Measurements from ENCODE around the gene MAPK9. TPM values are rescaled to one million over a fixed set of nuclear protein-coding genes. Genes with fewer than 3 reads are reported as not detected.

The MAPK9 gene
- total RNA-seq (10 to 100 TPM; 25.7 to 41.4 (median 31.2) TPM), polyA plus RNA-seq (10 to 100 TPM; 14.7 to 18.0 TPM), total RNA-seq (35.3 reads per million, percentile 63 among the genes with 10 or more reads in this experiment)

GRCh38 chr5:180291943-180292831 is at the start of gene MAPK9:
MAPK9 (minus strand) TSS chr5:180292083; CDS start chr5:180280561, 11,522 bp downstream.
- Mint-ChIP-seq H3K27ac (peak within 1 kb of the TSS; percentile 96 to 100 (median 99)), H3K36me3 (peaks cover 0 to 14% (median under 1%) of the 10 kb centered on the region in 5 donors), H3K27me3 (no peaks in the 10 kb centered on the region), H3K9me3 (peaks cover 0 to 6% (median 0%) of the 10 kb centered on the region in 11 donors), H3K4me1 (peaks cover 31 to 75% (median 58%) of the 10 kb centered on the region in 7 donors), H3K4me3 (peak within 1 kb of the TSS; percentile 90 to 100 (median 98))
- peak; percentile 85 for ATAC-seq
- peaks cover 15 to 17% of the 10 kb centered on the region in 2 donors for H3K4me1 ChIP-seq (ENCODE audit: control insufficient read depth in 2 of 2, insufficient read depth in 2 of 2, low read length in 2 of 2)
- CTCF ChIA-PET = interaction anchor here (1.1 to 5.0 kb wide), 4 partner anchors 13 to 36 kb away, joined by 5 to 72 read pairs (median 19); no protein-coding TSS in a partner anchor
- POLR2A ChIA-PET = interaction anchor here (4.7 kb wide), 1 partner anchor 23 kb away, joined by 39 read pairs; no protein-coding TSS in a partner anchor
- no peaks in the 10 kb centered on the region for H3K36me3 ChIP-seq (ENCODE audit: control insufficient read depth in 2 of 3, insufficient read depth in 3 of 3, low read length in 3 of 3)
- H3K4me3 ChIP-seq (ENCODE audit: low read length) = peak within 1 kb of the TSS; percentile 79
- no peaks in the 10 kb centered on the region for H3K27me3 ChIP-seq (ENCODE audit: control insufficient read depth in 2 of 2, insufficient read depth in 2 of 2, low read length in 2 of 2)
- peak within 1 kb of the TSS; percentile 96 for H3K27ac ChIP-seq (ENCODE audit: low read depth, low read length)
- DNase-seq = peak; percentile 82 to 92 (median 86)
- intact Hi-C loops (cut with micrococcal nuclease) = loop anchor here (1.0 to 10.0 kb wide), 6 partner anchors 61 to 669 kb away; partner anchors contain the start of genes CNOT6 (in 1 of the 2), GFPT2 (in 1 of the 2), HNRNPH1 (in 1 of the 2) and MRNIP (in 1 of the 2)
- H3K9me3 ChIP-seq (ENCODE audit: control insufficient read depth in 2 of 3, low read length in 3 of 3) = no peaks in the 10 kb centered on the region

GRCh38 chr5:180341595-180341994 is 49.7 kb upstream of the MAPK9 start:
- no peaks in the 10 kb centered on the region for H3K4me1 Mint-ChIP-seq
- H3K4me3 Mint-ChIP-seq = no peak overlapping the region
- no peaks in the 10 kb centered on the region for H3K36me3 Mint-ChIP-seq
- Histone ChIP-seq H3K36me3 (ENCODE audit: control insufficient read depth in 2 of 3, insufficient read depth in 3 of 3, low read length in 3 of 3) (no peaks in the 10 kb centered on the region), H3K9me3 (ENCODE audit: control insufficient read depth in 2 of 3, low read length in 3 of 3) (no peaks in the 10 kb centered on the region), H3K4me3 (ENCODE audit: low read length) (no peak overlapping the region), H3K4me1 (ENCODE audit: control insufficient read depth in 2 of 2, insufficient read depth in 2 of 2, low read length in 2 of 2) (no peaks in the 10 kb centered on the region), H3K27ac (ENCODE audit: low read depth, low read length) (no peak overlapping the region), H3K27me3 (ENCODE audit: control insufficient read depth in 2 of 2, insufficient read depth in 2 of 2, low read length in 2 of 2) (no peaks in the 10 kb centered on the region)
- H3K27ac Mint-ChIP-seq = no peak overlapping the region
- peaks cover 9 to 20% (median 14%) of the 10 kb centered on the region in 5 donors for H3K27me3 Mint-ChIP-seq
- DNase-seq (no peak), ATAC-seq (no peak)
- intact Hi-C loops (cut with micrococcal nuclease) = no loop called here
- peaks cover 0 to 1% (median 0%) of the 10 kb centered on the region in 11 donors for H3K9me3 Mint-ChIP-seq
- ChIA-PET POLR2A (no interaction called here), CTCF (interaction anchor here (0.6 kb wide), 1 partner anchor 13 kb away, joined by 3 read pairs; no protein-coding TSS in a partner anchor)

- Mint-ChIP-seq H3K9me3 (peaks cover 0 to 1% (median 0%) of the 10 kb centered on the region in 11 donors), H3K4me1 (no peaks in the 10 kb centered on the region), H3K27me3 (peaks cover 9 to 14% (median 12%) of the 10 kb centered on the region in 5 donors), H3K36me3 (no peaks in the 10 kb centered on the region), H3K4me3 (no peak overlapping the region), H3K27ac (no peak overlapping the region)
- Histone ChIP-seq H3K9me3 (ENCODE audit: control insufficient read depth in 2 of 3, low read length in 3 of 3) (no peaks in the 10 kb centered on the region), H3K27ac (ENCODE audit: low read depth, low read length) (no peak overlapping the region), H3K36me3 (ENCODE audit: control insufficient read depth in 2 of 3, insufficient read depth in 3 of 3, low read length in 3 of 3) (no peaks in the 10 kb centered on the region), H3K4me3 (ENCODE audit: low read length) (no peak overlapping the region), H3K4me1 (ENCODE audit: control insufficient read depth in 2 of 2, insufficient read depth in 2 of 2, low read length in 2 of 2) (no peaks in the 10 kb centered on the region), H3K27me3 (ENCODE audit: control insufficient read depth in 2 of 2, insufficient read depth in 2 of 2, low read length in 2 of 2) (no peaks in the 10 kb centered on the region)
- no peak for DNase-seq
- intact Hi-C loops (cut with micrococcal nuclease) = no loop called here
- no peak for ATAC-seq
- CTCF ChIA-PET = no interaction called here
- POLR2A ChIA-PET = no interaction called here
These were observed 49.0 kb upstream of the MAPK9 start for GRCh38 chr5:180340856-180341255.

GRCh38 chr5:180339583-180340183 is 47.8 kb upstream of the MAPK9 start:
- intact Hi-C loops (cut with micrococcal nuclease) = no loop called here
- no peaks in the 10 kb centered on the region for H3K36me3 Mint-ChIP-seq
- Histone ChIP-seq H3K4me1 (ENCODE audit: control insufficient read depth in 2 of 2, insufficient read depth in 2 of 2, low read length in 2 of 2) (no peaks in the 10 kb centered on the region), H3K27ac (ENCODE audit: low read depth, low read length) (no peak overlapping the region), H3K36me3 (ENCODE audit: control insufficient read depth in 2 of 3, insufficient read depth in 3 of 3, low read length in 3 of 3) (no peaks in the 10 kb centered on the region), H3K27me3 (ENCODE audit: control insufficient read depth in 2 of 2, insufficient read depth in 2 of 2, low read length in 2 of 2) (no peaks in the 10 kb centered on the region), H3K9me3 (ENCODE audit: control insufficient read depth in 2 of 3, low read length in 3 of 3) (no peaks in the 10 kb centered on the region), H3K4me3 (ENCODE audit: low read length) (no peak overlapping the region)
- H3K27me3 Mint-ChIP-seq = peaks cover 9 to 13% (median 12%) of the 10 kb centered on the region in 5 donors
- H3K27ac Mint-ChIP-seq = peak overlapping the region in 1 of 9 donors; percentile 74
- CTCF ChIA-PET = no interaction called here
- DNase-seq (no peak), ATAC-seq (no peak)
- H3K9me3 Mint-ChIP-seq = peaks cover 0 to 1% (median 0%) of the 10 kb centered on the region in 11 donors
- H3K4me1 Mint-ChIP-seq = no peaks in the 10 kb centered on the region
- H3K4me3 Mint-ChIP-seq = no peak overlapping the region
- POLR2A ChIA-PET = no interaction called here

GRCh38 chr5:180338001-180338707 is 46.3 kb upstream of the MAPK9 start:
- H3K4me1 ChIP-seq (ENCODE audit: control insufficient read depth in 2 of 2, insufficient read depth in 2 of 2, low read length in 2 of 2) = no peaks in the 10 kb centered on the region
- H3K36me3 ChIP-seq (ENCODE audit: control insufficient read depth in 2 of 3, insufficient read depth in 3 of 3, low read length in 3 of 3) = no peaks in the 10 kb centered on the region
- ChIA-PET POLR2A (no interaction called here), CTCF (no interaction called here)
- Mint-ChIP-seq H3K9me3 (peaks cover 0 to 2% (median 0%) of the 10 kb centered on the region in 11 donors), H3K4me3 (no peak overlapping the region), H3K27ac (no peak overlapping the region), H3K36me3 (no peaks in the 10 kb centered on the region), H3K27me3 (peaks cover 9 to 17% (median 15%) of the 10 kb centered on the region in 5 donors), H3K4me1 (no peaks in the 10 kb centered on the region)
- H3K9me3 ChIP-seq (ENCODE audit: control insufficient read depth in 2 of 3, low read length in 3 of 3) = no peaks in the 10 kb centered on the region
- H3K4me3 ChIP-seq (ENCODE audit: low read length) = no peak overlapping the region
- intact Hi-C loops (cut with micrococcal nuclease) = no loop called here
- H3K27ac ChIP-seq (ENCODE audit: low read depth, low read length) = no peak overlapping the region
- no peak for DNase-seq
- ATAC-seq = no peak
- no peaks in the 10 kb centered on the region for H3K27me3 ChIP-seq (ENCODE audit: control insufficient read depth in 2 of 2, insufficient read depth in 2 of 2, low read length in 2 of 2)

- no peaks in the 10 kb centered on the region for H3K27me3 ChIP-seq (ENCODE audit: control insufficient read depth in 2 of 2, insufficient read depth in 2 of 2, low read length in 2 of 2)
- CTCF ChIA-PET = no interaction called here
- POLR2A ChIA-PET = no interaction called here
- no peaks in the 10 kb centered on the region for H3K4me1 ChIP-seq (ENCODE audit: control insufficient read depth in 2 of 2, insufficient read depth in 2 of 2, low read length in 2 of 2)
- H3K9me3 ChIP-seq (ENCODE audit: control insufficient read depth in 2 of 3, low read length in 3 of 3) = no peaks in the 10 kb centered on the region
- Mint-ChIP-seq H3K9me3 (peaks cover 0 to 2% (median 0%) of the 10 kb centered on the region in 11 donors), H3K27ac (no peak overlapping the region), H3K4me1 (no peaks in the 10 kb centered on the region), H3K4me3 (no peak overlapping the region), H3K36me3 (no peaks in the 10 kb centered on the region), H3K27me3 (peaks cover 7 to 19% (median 17%) of the 10 kb centered on the region in 5 donors)
- H3K27ac ChIP-seq (ENCODE audit: low read depth, low read length) = no peak overlapping the region
- intact Hi-C loops (cut with micrococcal nuclease) = no loop called here
- no peak for ATAC-seq
- H3K36me3 ChIP-seq (ENCODE audit: control insufficient read depth in 2 of 3, insufficient read depth in 3 of 3, low read length in 3 of 3) = no peaks in the 10 kb centered on the region
- no peak overlapping the region for H3K4me3 ChIP-seq (ENCODE audit: low read length)
- DNase-seq = no peak
These were observed 44.5 kb upstream of the MAPK9 start for GRCh38 chr5:180336234-180337020.

Measured in naive thymus-derived CD4-positive, alpha-beta T cell (primary cell).